HG03039 (cell line): ENCODE measurements around the gene LASP1.

Experiments
- ATAC-seq: cut with Tn5 transposase; IDR thresholded peaks from one replicate; pipeline ENCODE4 v1.9.1; 2021; ENCODE audit warnings: mild to moderate bottlenecking, moderate library complexity; ENCODE audit not compliant: unreplicated experiment

The LASP1 gene

DNA sequence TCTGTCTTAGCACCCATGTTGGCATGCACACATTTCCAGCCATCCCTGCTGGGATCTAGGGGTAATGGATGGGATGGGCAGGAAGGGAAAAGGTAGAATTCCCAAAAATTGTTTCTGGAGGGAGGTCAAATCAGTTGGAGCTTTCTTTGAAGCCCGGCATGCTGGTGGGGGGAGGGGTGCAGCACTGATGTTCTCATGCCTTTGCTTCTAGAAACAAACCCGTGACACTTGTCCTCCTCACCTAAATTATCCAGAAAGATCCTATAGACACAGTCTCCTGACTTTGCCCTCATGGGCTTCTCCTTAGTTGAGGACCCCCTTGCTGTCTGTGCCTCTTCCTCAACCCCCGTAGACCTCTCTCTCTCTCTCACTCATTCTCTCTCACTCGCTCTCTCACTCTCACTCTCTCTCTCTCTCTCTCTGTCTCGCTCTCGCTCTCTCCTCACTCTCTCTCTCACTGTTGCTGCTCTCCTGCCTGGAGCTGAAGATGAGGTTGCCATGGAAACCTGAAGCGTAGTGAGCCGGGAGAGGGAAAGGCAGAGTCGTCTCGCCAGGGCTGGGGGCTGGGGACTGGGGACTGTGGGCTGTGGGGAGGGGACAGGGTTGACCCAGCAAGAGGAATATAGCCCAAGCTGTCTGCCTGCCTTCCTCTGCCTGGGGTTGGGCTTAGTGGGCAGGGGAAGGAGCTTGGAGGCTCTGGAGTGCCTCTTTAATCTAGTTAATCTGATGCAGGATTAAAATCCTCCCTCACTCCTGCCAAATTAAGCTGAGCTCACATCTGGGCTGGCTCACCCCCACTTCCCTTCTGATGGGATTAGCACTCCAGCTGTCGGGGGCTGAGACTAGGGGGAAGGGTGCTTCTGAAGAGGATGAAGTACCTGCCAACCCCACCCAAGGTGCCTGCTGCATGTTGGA, 16.1 kb downstream of the LASP1 start:
- ATAC-seq, result no peak

DNA sequence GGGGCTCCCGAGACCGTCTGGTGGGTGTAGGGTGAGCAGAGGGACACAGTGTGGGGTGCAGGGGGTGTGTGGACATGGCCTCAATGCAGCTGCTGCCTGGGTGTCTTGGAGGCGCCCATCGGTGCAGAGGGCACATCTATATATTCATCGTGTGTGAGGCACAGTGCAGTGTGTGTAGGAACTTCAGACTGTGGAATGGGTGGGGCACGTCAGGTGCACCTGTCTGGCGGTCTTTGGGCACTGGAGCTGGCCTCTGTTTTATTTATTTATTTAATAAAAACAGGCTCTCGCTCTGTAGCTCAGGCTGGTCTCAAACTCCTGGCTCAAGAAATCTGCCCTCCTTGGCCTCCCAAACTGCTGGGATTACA, 16.8 kb downstream of the LASP1 start:
- no peak for ATAC-seq

DNA sequence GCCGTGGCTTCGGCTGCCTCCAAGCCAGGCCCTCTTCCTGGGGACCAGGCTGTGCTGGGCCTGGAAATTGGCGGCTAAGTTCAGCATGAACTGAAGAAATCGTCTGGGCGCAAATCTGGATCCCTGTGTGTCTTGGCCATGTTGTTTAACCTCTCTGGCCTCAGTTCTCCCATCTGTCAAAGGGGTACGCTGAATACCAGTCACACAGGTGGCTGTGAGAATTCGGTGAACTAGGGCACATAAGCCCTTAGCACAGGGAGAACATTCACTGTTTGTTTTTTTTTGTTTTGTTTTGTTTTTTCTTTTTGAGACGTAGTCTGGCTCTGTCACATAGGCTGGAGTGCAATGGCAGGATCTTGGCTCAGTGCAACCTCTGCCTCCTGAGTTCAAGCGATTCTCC, 19.0 kb downstream of the LASP1 start:
- ATAC-seq, result no peak

DNA sequence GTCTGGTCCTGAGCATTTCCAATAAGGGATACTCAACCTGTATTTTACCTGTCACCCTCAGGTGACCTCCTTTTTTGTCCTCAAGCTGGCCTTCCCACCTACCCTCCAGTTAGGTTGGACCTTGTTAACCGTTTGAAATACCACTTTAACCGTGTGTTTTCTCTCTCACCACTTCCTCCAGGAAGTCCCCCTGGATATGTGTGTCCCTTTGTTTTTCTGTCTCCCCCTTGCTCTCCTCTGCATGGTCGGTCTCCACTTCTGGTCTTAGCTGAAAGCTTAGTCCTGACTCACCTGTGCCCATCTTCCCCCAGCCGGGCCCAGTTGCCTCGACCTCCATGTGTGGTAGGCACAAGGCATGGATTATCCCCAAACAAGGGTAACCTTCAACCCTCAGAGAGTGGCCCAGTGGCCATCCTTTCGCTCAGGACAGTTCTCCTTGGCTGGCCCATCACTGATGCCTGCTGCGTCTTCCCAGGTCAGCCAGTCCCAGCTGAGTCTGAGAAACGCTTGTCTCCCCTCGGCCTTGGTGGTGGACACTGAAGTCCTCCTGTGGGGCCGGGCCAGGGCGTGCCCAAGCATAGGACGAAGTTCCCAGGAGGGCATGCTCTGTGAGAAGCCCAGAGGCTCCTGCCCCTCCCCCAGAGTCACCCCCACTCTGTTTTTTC, 20.0 kb downstream of the LASP1 start:
- no peak for ATAC-seq

DNA sequence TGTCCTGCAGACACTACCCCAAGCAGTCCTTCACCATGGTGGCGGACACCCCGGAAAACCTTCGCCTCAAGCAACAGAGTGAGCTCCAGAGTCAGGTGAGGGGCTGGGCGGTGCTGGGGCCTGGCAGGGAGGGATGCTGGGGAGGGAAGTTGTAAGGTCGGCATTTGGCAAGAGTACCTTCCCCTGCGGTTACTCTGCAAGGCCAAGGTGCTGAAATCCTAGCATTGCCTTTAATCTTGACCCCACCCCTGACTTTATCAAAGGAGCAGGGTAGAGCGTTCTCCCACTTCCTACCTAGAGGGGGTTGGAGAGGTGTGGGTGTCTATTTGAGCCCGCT, 20.5 kb downstream of the LASP1 start:
- no peak for ATAC-seq

DNA sequence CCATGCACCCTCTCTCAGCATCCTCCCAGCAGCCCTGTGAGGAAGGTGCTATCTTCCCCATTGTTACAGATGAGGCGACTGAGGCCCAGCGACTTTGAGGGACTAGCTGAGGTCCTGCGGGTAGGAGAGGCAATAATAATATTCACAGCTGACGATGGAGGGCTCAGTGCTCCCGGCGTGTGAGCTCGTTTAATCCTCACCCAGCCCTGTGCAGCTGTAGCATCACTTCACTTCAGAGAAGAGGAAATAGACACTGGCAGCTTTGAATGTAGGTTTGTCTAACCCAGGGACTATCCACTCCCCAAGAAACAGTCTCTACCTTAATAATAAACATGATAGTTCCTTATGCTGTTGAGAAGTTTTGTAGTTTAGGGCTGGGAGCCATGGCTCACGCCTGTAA, 21.6 kb downstream of the LASP1 start:
- ATAC-seq, result no peak

DNA sequence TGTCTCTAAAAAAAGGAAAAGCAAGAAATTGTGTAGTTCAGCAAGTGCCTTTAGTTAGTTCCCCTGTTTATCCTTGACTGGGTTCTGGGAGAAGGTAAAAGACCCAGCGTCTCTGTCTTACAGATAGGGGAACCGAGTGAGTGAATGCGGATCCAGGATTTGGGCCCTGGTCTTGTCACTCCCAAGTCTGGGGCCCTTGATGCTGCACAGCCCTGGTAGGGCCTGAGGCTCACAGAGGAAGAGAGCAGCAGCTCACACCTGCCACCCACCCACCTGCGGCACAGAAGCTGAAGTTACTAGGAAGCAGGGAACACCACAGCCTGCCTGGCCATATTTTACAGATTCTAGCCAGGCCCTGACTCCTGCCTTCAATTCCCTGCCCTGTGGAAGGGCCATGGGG, 22.2 kb downstream of the LASP1 start:
- ATAC-seq, result no peak

DNA sequence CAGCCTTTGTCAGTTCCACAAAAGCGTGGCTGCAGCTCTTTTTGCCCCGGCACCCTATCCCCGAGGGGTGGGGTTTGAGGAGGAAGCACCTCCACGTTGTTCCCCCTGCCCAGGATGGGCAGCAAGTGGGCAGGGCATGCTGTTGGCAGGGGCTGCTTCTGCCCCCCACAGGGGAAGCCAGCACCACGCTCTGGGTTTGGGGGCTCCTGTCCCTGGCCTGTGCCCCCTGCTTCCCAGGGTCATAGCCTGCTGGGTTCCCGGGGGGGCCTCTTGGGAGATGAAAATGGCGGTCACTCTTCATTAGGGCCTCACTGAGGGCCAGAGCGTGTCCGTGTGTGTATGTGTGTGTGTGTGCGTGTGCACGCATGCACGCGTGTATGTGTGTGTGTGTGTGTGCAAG, 22.8 kb downstream of the LASP1 start:
- no peak for ATAC-seq

DNA sequence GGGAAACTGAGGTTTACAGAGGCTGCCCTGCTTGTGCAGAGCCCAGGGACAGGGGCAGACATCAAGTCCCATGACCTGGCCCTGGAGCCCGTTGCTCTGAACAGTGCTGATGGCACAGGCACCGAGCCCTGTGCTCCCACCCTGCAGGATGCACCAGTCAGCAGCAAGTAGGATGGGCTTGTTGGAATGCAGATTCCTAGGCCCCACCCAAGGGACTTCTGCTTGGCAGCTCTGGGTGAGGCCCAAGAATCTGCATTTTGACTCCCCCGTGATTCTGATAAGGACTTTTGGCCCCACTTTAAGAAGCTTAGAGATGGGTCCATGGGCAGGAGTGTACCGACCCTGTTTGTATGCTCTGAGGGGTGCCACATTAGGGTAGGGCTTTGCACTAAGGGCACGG, 23.3 kb downstream of the LASP1 start:
- no peak for ATAC-seq

DNA sequence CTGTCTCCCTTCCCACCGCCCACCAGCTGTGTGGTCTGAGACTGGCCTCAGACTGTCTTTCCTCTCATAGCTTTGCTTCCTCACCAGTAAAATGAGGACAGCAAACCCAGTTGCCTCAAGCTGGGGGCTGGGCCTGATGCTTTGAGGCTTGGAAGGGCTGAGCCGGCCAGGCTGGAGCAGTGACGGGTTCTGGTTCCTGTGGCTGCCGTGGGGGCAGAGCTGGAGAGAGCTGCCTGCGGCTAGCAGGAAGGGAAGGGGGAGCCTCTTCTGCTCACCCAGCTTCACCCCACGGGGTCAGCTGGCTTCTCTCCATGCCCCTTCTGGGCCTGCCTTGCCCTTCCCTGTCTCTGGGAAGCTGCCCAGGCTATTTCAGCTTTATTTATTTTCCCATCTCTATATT, 23.7 kb downstream of the LASP1 start:
- ATAC-seq, result no peak

DNA sequence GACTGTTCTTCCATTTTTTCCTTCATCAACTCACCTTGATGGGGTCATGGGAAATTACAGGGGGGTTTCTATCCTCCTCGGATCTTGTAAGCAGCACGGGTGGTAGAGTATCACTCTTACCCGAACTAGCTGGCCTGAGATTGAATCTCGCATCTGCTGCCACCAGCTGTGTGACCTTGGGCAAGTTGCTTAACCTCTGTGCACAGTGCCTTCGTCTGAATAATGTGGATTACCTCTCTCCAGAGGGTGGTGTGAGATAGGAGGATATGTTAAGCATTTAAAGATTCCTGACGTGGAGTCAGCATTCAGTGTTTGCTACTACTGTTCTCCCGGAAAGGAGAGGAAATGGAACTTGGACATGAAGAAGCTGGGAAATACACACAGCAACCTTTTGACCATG, 24.4 kb downstream of the LASP1 start:
- ATAC-seq, result no peak

DNA sequence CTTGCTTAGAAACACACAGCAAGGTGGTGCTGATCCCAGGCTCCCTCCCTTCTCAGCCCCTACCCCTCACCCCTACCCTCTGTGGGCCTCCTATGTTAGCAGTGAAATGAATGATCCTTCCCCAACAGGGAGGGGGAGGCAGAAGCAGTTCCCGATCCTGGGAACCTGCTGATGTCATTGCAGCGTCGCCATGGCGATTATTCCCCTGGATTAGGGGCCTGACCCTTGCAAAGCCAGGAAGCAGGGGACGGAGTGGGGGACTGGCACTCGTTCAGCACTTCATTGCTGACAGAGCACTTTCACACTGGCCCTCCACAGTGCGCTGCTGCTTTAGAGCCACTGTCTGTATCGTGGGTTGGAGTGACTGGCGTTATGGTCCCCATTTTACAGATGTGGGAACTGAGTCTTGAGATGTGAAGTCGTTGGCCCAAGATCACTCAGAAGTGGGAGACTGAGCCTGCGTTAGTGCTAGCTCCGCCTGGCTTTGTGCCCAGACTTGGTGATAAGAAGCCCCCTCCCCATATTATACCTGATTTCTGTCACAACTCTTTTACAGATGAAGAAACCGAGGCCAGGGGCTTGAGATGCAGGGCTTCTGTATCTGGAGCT, 26.6 kb downstream of the LASP1 start:
- ATAC-seq, result no peak

DNA sequence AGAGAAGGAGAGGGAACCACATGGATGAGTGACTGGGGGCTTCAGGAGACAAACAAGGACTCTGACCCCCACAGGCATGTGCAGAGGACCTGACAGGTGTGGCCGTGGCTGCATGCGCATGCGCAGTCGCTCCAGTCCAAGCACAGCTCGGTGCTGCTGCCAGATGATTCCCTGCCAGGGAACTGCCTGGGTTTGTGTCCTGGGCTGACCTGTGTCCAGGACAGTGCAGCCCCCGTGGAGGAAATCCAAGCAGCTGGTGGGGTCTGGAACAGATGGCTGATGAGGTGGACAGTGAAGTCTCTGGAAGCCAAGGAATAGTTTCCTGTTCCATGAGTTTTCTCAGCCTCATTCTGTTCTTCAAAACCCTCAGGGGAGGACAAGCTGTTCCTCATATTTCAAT, 27.3 kb downstream of the LASP1 start:
- ATAC-seq, result no peak

DNA sequence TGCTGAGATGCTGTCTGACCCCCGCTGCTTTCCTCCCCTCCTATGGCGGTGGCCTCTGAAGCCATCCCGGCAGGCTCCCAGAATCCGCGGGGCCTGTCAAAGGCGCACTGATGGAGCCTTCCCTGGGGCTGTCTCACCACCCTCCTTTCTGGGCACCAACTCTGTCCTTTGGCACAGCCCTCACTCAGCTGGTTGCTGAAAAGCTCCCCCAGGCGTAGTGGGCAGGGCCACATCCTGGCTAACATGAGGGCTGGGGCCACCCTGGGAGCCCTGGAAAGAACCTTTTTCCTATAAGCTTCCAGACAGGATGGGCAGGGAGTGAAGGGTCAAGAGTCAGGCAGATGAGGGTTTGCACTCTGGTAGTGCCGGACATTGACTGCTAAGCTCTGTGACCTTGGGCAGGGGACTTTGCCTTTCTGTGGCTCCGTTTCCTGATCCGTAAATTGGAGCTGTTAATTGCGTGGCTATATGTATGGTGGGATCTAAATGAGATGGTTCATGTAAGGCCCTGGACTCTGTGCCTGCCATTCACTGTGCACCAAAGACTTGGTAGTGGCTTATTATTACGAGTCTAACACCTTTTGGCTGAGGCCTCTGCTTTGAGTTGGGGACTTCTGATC, 27.9 kb downstream of the LASP1 start:
- ATAC-seq, result no peak

DNA sequence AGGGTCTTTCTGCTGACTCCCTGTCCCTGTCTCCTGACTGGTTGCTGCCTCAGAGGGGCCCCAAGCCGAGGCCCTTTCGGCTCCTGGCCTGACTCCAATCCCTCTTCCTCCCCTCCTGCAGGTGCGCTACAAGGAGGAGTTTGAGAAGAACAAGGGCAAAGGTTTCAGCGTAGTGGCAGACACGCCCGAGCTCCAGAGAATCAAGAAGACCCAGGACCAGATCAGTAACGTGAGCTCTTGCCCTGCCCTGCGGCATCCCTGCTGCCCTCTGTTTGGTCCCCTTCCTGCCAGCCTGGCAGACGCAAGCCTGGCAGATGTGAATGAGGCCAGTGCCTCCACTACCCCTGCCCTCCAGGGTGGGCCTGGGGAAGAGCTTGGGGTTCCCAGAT, 28.4 kb downstream of the LASP1 start:
- no peak for ATAC-seq

DNA sequence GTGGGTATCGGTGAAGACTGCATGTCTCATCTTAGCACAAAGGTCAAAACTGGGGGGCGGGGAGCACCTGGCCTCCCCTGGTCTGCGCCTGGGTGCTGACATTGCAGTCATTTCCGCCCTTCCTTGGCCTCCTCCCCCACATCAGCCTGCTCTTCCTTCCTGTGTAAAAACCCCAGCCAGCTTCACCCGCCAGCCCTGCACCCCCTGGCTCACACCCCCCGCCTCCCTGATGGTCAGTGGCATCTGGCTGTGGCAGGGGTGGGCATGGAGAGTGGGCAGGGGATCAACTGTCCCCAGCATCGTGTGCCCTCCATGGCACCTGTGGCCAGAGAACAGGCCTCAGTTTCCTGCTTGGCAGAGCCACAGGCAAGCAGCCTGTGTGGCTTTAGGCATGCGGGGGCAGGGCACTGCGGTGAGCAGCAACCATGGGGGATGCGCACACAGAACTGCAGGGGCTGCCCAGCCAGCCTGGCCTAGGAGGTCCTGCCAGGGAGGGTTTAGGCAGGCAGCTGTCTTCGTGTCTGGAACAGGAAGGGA, 29.0 kb downstream of the LASP1 start:
- ATAC-seq, result no peak

DNA sequence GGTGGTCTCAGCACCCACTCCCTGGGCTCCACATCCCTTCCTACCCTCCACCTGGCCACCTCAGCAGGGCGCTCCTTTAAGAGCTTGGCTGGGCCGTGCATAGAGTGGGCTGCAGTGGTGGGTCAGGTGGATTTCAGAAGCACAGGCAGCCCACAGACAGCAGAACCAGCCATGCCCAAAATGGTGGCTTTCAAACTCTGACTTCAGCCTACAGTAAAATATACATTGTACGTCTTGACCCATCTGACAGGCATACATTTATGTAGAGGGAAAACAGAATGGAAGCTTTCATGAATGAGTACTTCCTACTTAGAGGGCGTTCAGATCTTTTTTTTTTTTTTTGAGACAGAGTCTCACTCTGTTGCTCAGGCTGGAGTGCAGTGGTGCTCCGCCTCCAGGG, 29.6 kb downstream of the LASP1 start:
- no peak for ATAC-seq

DNA sequence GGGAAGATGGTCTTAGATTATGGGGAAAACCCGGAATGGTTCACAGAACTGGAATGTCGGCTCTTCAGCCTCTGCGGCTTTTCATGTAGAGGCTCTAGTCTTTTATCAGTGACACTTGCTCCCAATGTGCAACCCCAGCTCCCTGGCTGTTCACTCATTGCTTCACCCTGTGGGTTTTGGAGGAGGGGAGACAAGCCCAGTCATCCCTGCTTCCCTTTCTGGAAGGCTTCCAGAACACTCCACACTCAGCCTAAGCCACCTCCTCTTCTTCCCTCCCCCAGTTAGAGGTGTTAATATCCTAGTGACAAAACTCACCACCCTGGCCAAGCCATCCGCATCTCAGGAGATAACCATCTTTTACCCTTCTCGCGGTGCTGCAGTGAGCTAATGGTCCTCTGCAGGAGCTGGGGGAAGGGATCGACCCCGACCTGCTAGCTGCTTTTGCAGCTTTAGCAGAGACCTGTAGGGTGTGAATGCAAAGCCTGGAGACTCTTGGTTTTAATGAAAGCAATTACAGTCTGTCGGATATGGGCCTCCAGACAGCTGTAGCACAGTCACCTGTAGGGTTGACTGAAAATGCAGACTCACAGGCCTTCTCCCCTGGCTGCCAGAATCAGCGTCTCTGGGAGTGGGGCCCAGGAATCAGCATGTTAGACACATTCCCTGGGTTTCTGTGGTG, 31.3 kb downstream of the LASP1 start:
- no peak for ATAC-seq

DNA sequence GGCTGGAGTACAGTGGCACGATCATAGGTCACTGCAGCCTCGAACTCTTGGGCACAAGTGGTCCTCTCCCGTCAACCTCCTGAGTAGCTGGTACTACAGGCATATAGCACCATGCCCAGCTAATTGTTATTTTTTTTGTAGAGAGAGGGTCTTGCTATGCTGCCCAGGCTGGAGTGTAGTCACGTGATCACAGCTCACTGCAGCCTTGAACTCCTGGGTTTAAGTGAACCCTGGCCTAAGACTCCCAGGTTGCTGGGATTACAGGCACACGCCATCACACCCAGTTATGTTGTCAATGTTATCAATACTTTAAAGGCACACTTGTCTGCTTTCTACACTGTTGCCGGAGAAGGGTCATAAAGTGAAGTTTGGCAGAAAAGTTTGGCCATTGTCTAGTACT, 33.5 kb downstream of the LASP1 start:
- no peak for ATAC-seq

DNA sequence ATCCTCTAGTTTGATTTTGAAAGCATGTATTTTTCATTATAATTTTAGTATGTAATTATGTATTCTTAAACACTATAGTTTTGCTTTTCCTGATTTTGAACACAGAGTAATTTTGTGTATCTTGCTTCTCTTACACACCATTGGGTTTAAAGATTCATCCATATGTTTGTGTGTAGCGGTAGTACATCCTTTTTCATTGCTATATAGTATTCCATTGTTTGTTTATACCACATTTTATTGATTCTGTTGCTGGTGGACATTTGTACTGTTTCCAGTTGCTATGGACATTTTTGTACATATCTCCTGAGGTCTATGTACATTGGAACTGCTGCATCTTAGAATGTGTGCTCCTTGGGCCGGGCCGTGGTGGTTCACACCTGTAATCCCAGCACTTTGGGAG, 35.0 kb downstream of the LASP1 start:
- no peak for ATAC-seq

DNA sequence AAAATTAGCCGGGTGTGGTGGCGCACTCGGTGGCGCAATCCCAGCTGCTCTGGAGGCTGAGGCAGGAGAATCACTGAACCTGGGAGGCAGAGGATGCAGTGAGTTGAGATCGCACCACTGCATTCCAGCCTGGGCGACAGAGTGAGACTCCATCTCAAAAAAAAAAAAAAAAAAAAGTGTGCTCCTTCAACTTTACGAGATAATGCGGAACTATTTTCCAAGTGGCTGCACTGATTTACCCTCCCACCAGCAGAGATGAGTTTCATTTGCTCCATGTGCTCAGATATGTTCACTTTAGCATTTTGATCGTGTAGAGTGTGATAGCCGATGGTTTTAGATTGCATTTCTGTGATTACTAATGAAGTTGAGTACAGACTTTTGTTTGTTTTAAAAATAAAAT, 35.5 kb downstream of the LASP1 start:
- no peak for ATAC-seq
